ENCODE results near the gene HDGFL3. TPM values are rescaled to one million over a fixed set of nuclear protein-coding genes. Genes with fewer than 3 reads are reported as not detected.
"Not testable (repeated sequence)": the region's sequence is repeated elsewhere in the genome, so short reads cannot be mapped to it uniquely, and the experiment has no call there.

The HDGFL3 gene
- total and polyA plus RNA-seq, 4 donors: 7.3 to 41.0 (median 19.7) TPM

GRCh38 chr15:83094583-83094982, 113.0 kb downstream of the HDGFL3 start:
- Histone ChIP-seq H3K36me3 (ENCODE audit: control insufficient read depth in 4 of 4, insufficient read depth in 4 of 4, low read length in 4 of 4) (no peaks in the 10 kb centered on the region), H3K27ac (ENCODE audit: low read depth in 1 of 2, low read length in 1 of 2) (no peak overlapping the region), H3K9me3 (ENCODE audit: control insufficient read depth in 4 of 4, insufficient read depth in 3 of 4, low read length in 3 of 4) (peaks cover 0 to 3% (median 0%) of the 10 kb centered on the region in 4 donors), H3K9ac (ENCODE audit: insufficient read depth in 1 of 2, low read length in 2 of 2) (no peak overlapping the region), H3K4me1 (ENCODE audit: control insufficient read depth in 5 of 5, insufficient read depth in 5 of 5, low read length in 5 of 5) (no peaks in the 10 kb centered on the region), H3K27me3 (ENCODE audit: control insufficient read depth in 3 of 3, insufficient read depth in 3 of 3, low read length in 2 of 3) (no peaks in the 10 kb centered on the region), H3K4me3 (no peak overlapping the region)
- no peak for TF ChIP-seq CTCF (IDR thresholded peaks at IDR 0.05; ENCODE audit: control extremely low read depth, extremely low read depth)
- DNase-seq (peak; percentile 26 to 62 (median 34)), ATAC-seq (ENCODE audit: insufficient read depth, low FRiP score) (no peak)
- WGBS, 2 donors: 76 to 86% methylated on average over 5 of the region's 5 CpGs

GRCh38 chr15:83092309-83092976, 115.2 kb downstream of the HDGFL3 start:
- Histone ChIP-seq H3K27me3 (ENCODE audit: control insufficient read depth in 3 of 3, insufficient read depth in 3 of 3, low read length in 2 of 3) (no peaks in the 10 kb centered on the region), H3K4me3 (no peak overlapping the region), H3K9me3 (ENCODE audit: control insufficient read depth in 4 of 4, insufficient read depth in 3 of 4, low read length in 3 of 4) (no peaks in the 10 kb centered on the region), H3K4me1 (ENCODE audit: control insufficient read depth in 5 of 5, insufficient read depth in 5 of 5, low read length in 5 of 5) (no peaks in the 10 kb centered on the region), H3K27ac (ENCODE audit: low read depth in 1 of 2, low read length in 1 of 2) (peak overlapping the region in 1 of 2 donors; percentile 26), H3K36me3 (ENCODE audit: control insufficient read depth in 4 of 4, insufficient read depth in 4 of 4, low read length in 4 of 4) (no peaks in the 10 kb centered on the region), H3K9ac (ENCODE audit: insufficient read depth in 1 of 2, low read length in 2 of 2) (no peak overlapping the region)
- peak; percentile 82 to 92 (median 87) for DNase-seq
- peak; percentile 87 for ATAC-seq (ENCODE audit: insufficient read depth, low FRiP score)
- 29 to 42% methylated on average over 4 of the region's 4 CpGs for WGBS, 2 donors
- TF ChIP-seq CTCF (IDR thresholded peaks at IDR 0.05; ENCODE audit: control extremely low read depth, extremely low read depth): no peak

GRCh38 chr15:83091965-83092308, 115.7 kb downstream of the HDGFL3 start:
- H3K4me3 ChIP-seq; ATAC-seq (ENCODE audit: insufficient read depth, low FRiP score); H3K36me3 ChIP-seq (ENCODE audit: control insufficient read depth in 4 of 4, insufficient read depth in 4 of 4, low read length in 4 of 4); H3K9me3 ChIP-seq (ENCODE audit: control insufficient read depth in 4 of 4, insufficient read depth in 3 of 4, low read length in 3 of 4); H3K4me1 ChIP-seq (ENCODE audit: control insufficient read depth in 5 of 5, insufficient read depth in 5 of 5, low read length in 5 of 5); H3K27me3 ChIP-seq (ENCODE audit: control insufficient read depth in 3 of 3, insufficient read depth in 3 of 3, low read length in 2 of 3); DNase-seq; H3K9ac ChIP-seq (ENCODE audit: insufficient read depth in 1 of 2, low read length in 2 of 2): not testable (repeated sequence)
- 80 to 86% methylated on average over 3 of the region's 3 CpGs for WGBS, 2 donors
- peak overlapping the region in 1 of 2 donors; percentile 26 for H3K27ac ChIP-seq (ENCODE audit: low read depth in 1 of 2, low read length in 1 of 2)

GRCh38 chr15:83090465-83090864, 117.2 kb downstream of the HDGFL3 start:
- Histone ChIP-seq H3K4me1 (ENCODE audit: control insufficient read depth in 5 of 5, insufficient read depth in 5 of 5, low read length in 5 of 5) (no peaks in the 10 kb centered on the region), H3K27ac (ENCODE audit: low read depth in 1 of 2, low read length in 1 of 2) (no peak overlapping the region), H3K4me3 (no peak overlapping the region), H3K9ac (ENCODE audit: insufficient read depth in 1 of 2, low read length in 2 of 2) (no peak overlapping the region), H3K27me3 (ENCODE audit: control insufficient read depth in 3 of 3, insufficient read depth in 3 of 3, low read length in 2 of 3) (no peaks in the 10 kb centered on the region), H3K36me3 (ENCODE audit: control insufficient read depth in 4 of 4, insufficient read depth in 4 of 4, low read length in 4 of 4) (no peaks in the 10 kb centered on the region), H3K9me3 (ENCODE audit: control insufficient read depth in 4 of 4, insufficient read depth in 3 of 4, low read length in 3 of 4) (no peaks in the 10 kb centered on the region)
- 71 to 80% methylated on average over 4 of the region's 4 CpGs for WGBS, 2 donors
- no peak for TF ChIP-seq CTCF (IDR thresholded peaks at IDR 0.05; ENCODE audit: control extremely low read depth, extremely low read depth)
- ATAC-seq (ENCODE audit: insufficient read depth, low FRiP score): no peak
- no peak for DNase-seq

Measured in lung (tissue), 12 donors.